HepG2 (cell line): ENCODE data around the gene SGF29. TPM values are rescaled to one million over a fixed set of nuclear protein-coding genes. Genes with fewer than 3 reads are reported as not detected.

Source experiments
- FOSL1 ChIP-seq: sonication (generic); formaldehyde crosslinking; IDR thresholded peaks from 2 replicates; pipeline ENCODE4 v1.9.0; 2021; ENCODE audit warnings: missing genetic modification reagents, borderline replicate concordance
- FOXK1 ChIP-seq: sonication (generic); formaldehyde crosslinking; IDR thresholded peaks from 2 replicates; pipeline ENCODE4 v1.4.0; 2020; ENCODE audit warnings: low read depth, missing genetic modification reagents, borderline replicate concordance
- GZF1 ChIP-seq: sonication (generic); formaldehyde crosslinking; IDR thresholded peaks from 2 replicates; pipeline ENCODE4 v1.5.1; 2020; ENCODE audit warnings: mild to moderate bottlenecking, missing genetic modification reagents
- HNRNPH1 ChIP-seq: fragments of 200-400 bp; formaldehyde crosslinking; optimal IDR thresholded peaks from 2 replicates; pipeline ENCODE3; 2017; ENCODE audit warnings: mild to moderate bottlenecking, low read depth, low read length
- HNRNPK ChIP-seq: fragments of 200-400 bp; formaldehyde crosslinking; IDR thresholded peaks from 2 replicates; pipeline ENCODE4 v1.6.1; 2018; ENCODE audit warnings: low read length, low read depth, moderate library complexity, mild to moderate bottlenecking; ENCODE audit not compliant: poor library complexity, severe bottlenecking
- MEF2D ChIP-seq: sonication (generic); formaldehyde crosslinking; IDR thresholded peaks from 2 replicates; pipeline ENCODE4 v1.5.1; 2020; ENCODE audit warnings: mild to moderate bottlenecking, missing genetic modification reagents
- MLLT10 ChIP-seq: sonication (generic); formaldehyde crosslinking; IDR thresholded peaks from 2 replicates; pipeline ENCODE4 v1.4.0; 2020; ENCODE audit warnings: missing genetic modification reagents
- NR3C1 ChIP-seq: sonication (generic); formaldehyde crosslinking; IDR thresholded peaks from 2 replicates; pipeline ENCODE4 v1.4.0; 2020; ENCODE audit warnings: missing genetic modification reagents
- PCBP2 ChIP-seq: fragments of 200-400 bp; formaldehyde crosslinking; optimal IDR thresholded peaks from 2 replicates; pipeline ENCODE3; 2018; ENCODE audit warnings: low read length, low read depth; ENCODE audit not compliant: poor library complexity, severe bottlenecking
- PPARG ChIP-seq: conservative IDR thresholded peaks from 2 replicates; pipeline ENCODE4 v1.6.1; 2016; ENCODE audit warnings: missing biosample characterization, missing genetic modification reagents
- RAD51 ChIP-seq: fragments of 450-650 bp; IDR thresholded peaks from 2 replicates; pipeline ENCODE4 v1.6.1; 2016; ENCODE audit warnings: borderline replicate concordance
- RBM39 ChIP-seq: fragments of 200-400 bp; formaldehyde crosslinking; IDR thresholded peaks from one replicate; pipeline ENCODE4 v1.6.1; 2018; ENCODE audit warnings: antibody characterized with exemption, mild to moderate bottlenecking, low read depth, low read length; ENCODE audit not compliant: poor library complexity, severe bottlenecking
- SATB2 ChIP-seq: sonication (generic); formaldehyde crosslinking; IDR thresholded peaks from 2 replicates; pipeline ENCODE4 v1.5.0; 2020; ENCODE audit warnings: missing genetic modification reagents
- SNRNP70 ChIP-seq: fragments of 200-400 bp; formaldehyde crosslinking; IDR thresholded peaks from 2 replicates; pipeline ENCODE4 v1.6.1; 2017; ENCODE audit warnings: mild to moderate bottlenecking, low read depth, low read length, moderate library complexity
- SRSF1 ChIP-seq: fragments of 200-400 bp; formaldehyde crosslinking; optimal IDR thresholded peaks from 2 replicates; pipeline ENCODE3; 2017; ENCODE audit warnings: mild to moderate bottlenecking, low read depth, low read length, moderate library complexity
- ZNF124 ChIP-seq: sonication (generic); formaldehyde crosslinking; IDR thresholded peaks from 2 replicates; pipeline ENCODE4 v1.4.0; 2020; ENCODE audit warnings: missing genetic modification reagents
- ZNF160 ChIP-seq: sonication (generic); formaldehyde crosslinking; IDR thresholded peaks from 2 replicates; pipeline ENCODE4 v1.8.0; 2022; ENCODE audit warnings: mild to moderate bottlenecking, inconsistent platforms, missing genetic modification reagents
- ZNF274 ChIP-seq: sonication (generic); formaldehyde crosslinking; IDR thresholded peaks from 2 replicates; pipeline ENCODE4 v1.5.1; 2020; ENCODE audit warnings: mild to moderate bottlenecking, missing genetic modification reagents
- ZNF605 ChIP-seq: sonication (generic); formaldehyde crosslinking; IDR thresholded peaks from 2 replicates; pipeline ENCODE4 v1.8.0; 2022; ENCODE audit warnings: mild to moderate bottlenecking, missing genetic modification reagents
- ZNF615 ChIP-seq: sonication (generic); formaldehyde crosslinking; IDR thresholded peaks from 2 replicates; pipeline ENCODE4 v1.5.0; 2020; ENCODE audit warnings: mild to moderate bottlenecking, missing genetic modification reagents, borderline replicate concordance
- ZNF616 ChIP-seq: sonication (generic); formaldehyde crosslinking; IDR thresholded peaks from 2 replicates; pipeline ENCODE4 v1.5.0; 2020; ENCODE audit warnings: low read depth, mild to moderate bottlenecking, missing genetic modification reagents
- polyA plus RNA-seq, 8 experiments: library from polyadenylated mRNA; depleted of rRNA in 3 of 8; stranded (reverse) in 7 of 8; unstranded in 1 of 8; fragments of >200 nt; fragmentation: Illumina TruSeq in 4 of 8; extraction: Trizol in 4 of 8; gene quantifications; 2 replicates each; pipeline versions ENCODE4 v1.2.1 to v1.2.3, GENCODE V29; 2011 to 2016; ENCODE audit warnings: low read depth in 4 of 8, missing spikeins in 1 of 8, mixed read lengths in 1 of 8; ENCODE audit not compliant: insufficient read depth in 1 of 8
- total RNA-seq, 5 experiments: library from RNA; depleted of rRNA; stranded (reverse); fragments of >200 nt; fragmentation: Illumina TruSeq; extraction: Trizol; gene quantifications; 2 replicates each; pipeline ENCODE4 v1.2.3, GENCODE V29; 2016; ENCODE audit warnings: low read depth in 1 of 5
- TF ChIP-seq, protein P1 (sequence below): sonication (generic); formaldehyde crosslinking; IDR thresholded peaks from 2 replicates; pipeline ENCODE4 v1.4.0; 2020; ENCODE audit warnings: missing genetic modification reagents, low read depth, mild to moderate bottlenecking, borderline replicate concordance
- TF ChIP-seq, protein P2 (sequence below), 2 experiments: sonication (generic) in 1 of 2; formaldehyde crosslinking in 1 of 2; IDR thresholded peaks; 2 replicates each; pipeline versions ENCODE4 v1.6.1 to v1.9.0; 2014 to 2022; ENCODE audit warnings: antibody characterized with exemption in 1 of 2, borderline replicate concordance in 1 of 2, inconsistent platforms in 1 of 2, low read depth in 1 of 2, missing genetic modification reagents in 1 of 2

The SGF29 gene
- total and polyA plus RNA-seq, 2 of the 13 experiments (the other 11 are each of a cell fraction or from before 2014, with no cell fraction given): 5.0 to 29.4 TPM

DNA sequence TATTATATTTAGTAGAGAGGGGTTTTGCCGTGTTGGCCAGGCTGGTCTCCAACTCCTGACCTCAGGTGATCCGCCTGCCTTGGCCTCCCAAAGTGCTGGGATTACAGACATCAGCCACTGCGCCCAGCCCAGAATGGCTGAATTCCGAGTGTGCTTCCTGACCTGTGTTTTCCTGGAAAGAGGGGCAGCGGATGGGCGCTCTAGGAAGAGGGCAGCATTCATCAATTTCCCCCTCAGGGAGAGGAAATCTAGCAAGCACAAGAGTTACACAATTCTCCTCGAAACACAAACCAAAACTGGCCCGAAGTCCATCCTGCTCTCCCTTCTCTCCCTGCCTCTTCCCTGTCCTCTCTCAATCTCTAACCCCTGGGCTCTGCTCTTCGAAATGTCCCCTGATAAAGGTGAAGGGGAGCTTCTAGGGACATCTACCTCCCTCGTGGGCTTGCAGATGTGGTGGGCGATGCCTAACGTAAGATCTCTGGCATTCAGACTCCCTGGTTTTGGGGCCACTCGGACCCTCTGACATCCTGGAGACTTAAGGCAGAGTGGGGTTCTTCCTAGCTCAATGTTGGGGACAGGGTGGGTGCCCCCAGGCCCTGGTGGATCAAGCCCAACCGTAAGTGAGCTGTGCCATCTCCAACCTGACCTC is 48.1 kb upstream of the SGF29 start (continued):
- peak; percentile 68 for TF ChIP-seq PPARG (CRISPR knock-in tag)
- no peak for TF ChIP-seq SRSF1
- peak; percentile 82 for TF ChIP-seq SATB2 (CRISPR knock-in tag)
- no peak; the same call in 1 of the 2 replicates for TF ChIP-seq MEF2D (CRISPR knock-in tag)
- TF ChIP-seq FOXK1 (CRISPR knock-in tag): peak; percentile 69; the same call in 1 of the 2 replicates
- no peak for TF ChIP-seq RAD51
- no peak for TF ChIP-seq ZNF274
- no peak for TF ChIP-seq GZF1 (CRISPR knock-in tag)
- TF ChIP-seq SNRNP70: no peak
- TF ChIP-seq HNRNPK: no peak
- no peak for TF ChIP-seq ZNF160
- TF ChIP-seq, protein P1, sequence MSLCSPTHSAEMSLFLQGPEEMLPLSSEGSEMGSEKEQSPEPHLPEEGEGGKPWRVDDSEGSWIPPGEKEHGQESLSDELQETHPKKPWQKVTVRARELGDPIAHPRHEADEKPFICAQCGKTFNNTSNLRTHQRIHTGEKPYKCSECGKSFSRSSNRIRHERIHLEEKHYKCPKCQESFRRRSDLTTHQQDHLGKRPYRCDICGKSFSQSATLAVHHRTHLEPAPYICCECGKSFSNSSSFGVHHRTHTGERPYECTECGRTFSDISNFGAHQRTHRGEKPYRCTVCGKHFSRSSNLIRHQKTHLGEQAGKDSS (CRISPR knock-in tag): no peak; the same call in 1 of the 2 replicates
- 0 out of 2 replicates have a peak, but pooled peaks have one; percentile 32 for TF ChIP-seq FOSL1 (CRISPR knock-in tag)
- TF ChIP-seq, protein P2, sequence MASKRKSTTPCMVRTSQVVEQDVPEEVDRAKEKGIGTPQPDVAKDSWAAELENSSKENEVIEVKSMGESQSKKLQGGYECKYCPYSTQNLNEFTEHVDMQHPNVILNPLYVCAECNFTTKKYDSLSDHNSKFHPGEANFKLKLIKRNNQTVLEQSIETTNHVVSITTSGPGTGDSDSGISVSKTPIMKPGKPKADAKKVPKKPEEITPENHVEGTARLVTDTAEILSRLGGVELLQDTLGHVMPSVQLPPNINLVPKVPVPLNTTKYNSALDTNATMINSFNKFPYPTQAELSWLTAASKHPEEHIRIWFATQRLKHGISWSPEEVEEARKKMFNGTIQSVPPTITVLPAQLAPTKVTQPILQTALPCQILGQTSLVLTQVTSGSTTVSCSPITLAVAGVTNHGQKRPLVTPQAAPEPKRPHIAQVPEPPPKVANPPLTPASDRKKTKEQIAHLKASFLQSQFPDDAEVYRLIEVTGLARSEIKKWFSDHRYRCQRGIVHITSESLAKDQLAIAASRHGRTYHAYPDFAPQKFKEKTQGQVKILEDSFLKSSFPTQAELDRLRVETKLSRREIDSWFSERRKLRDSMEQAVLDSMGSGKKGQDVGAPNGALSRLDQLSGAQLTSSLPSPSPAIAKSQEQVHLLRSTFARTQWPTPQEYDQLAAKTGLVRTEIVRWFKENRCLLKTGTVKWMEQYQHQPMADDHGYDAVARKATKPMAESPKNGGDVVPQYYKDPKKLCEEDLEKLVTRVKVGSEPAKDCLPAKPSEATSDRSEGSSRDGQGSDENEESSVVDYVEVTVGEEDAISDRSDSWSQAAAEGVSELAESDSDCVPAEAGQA (IDR thresholded peaks at IDR 0.05; ENCODE audit: low read depth): no peak
- TF ChIP-seq, protein P2 (CRISPR knock-in tag; IDR thresholded peaks at IDR 0.05; ENCODE audit: borderline replicate concordance): 0 out of 2 replicates have a peak, but pooled peaks have one; percentile 27
- TF ChIP-seq PCBP2: no peak
- no peak for TF ChIP-seq ZNF616 (CRISPR knock-in tag)
- TF ChIP-seq NR3C1 (CRISPR knock-in tag): no peak
- no peak for TF ChIP-seq ZNF605 (CRISPR knock-in tag)
- no peak for TF ChIP-seq HNRNPH1
- no peak for TF ChIP-seq MLLT10 (CRISPR knock-in tag)
- no peak for TF ChIP-seq ZNF615 (CRISPR knock-in tag)
- TF ChIP-seq ZNF124 (CRISPR knock-in tag): no peak
- TF ChIP-seq RBM39: no peak
